GM19372 (cell line): ENCODE results near the gene PLPP1.
"Not testable (repeated sequence)": the region's sequence is repeated elsewhere in the genome, so short reads cannot be mapped to it uniquely, and the experiment has no call there.

Source experiments
- ATAC-seq: cut with Tn5 transposase; IDR thresholded peaks from one replicate; pipeline ENCODE4 v1.9.1; 2021; ENCODE audit warnings: mild to moderate bottlenecking, low read depth, moderate library complexity; ENCODE audit not compliant: unreplicated experiment

Gene PLPP1

DNA sequence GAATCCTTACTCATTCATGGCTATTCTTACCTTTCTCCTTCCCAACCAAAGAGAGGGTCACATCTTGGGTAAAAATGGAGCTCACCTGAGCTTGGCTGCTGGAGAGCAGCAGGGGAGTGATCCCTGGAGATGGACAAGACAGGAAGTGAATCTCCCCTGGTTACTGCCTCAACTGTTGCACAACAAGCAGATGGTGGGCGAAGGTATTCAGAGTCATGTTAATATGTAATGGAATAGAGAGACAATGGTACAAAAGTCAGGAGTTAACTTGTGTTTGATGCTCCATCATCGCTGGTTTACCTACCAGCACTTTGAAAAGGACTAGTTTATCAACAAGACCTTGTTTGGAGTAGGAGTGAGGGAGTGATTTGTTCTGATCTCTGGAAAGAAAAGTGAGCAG, 13.0 kb upstream of the PLPP1 start:
- ATAC-seq = no peak

- ATAC-seq = no peak
Observed at GRCh38 chr5:55546947-55547346, 12.2 kb upstream of the PLPP1 start.

DNA sequence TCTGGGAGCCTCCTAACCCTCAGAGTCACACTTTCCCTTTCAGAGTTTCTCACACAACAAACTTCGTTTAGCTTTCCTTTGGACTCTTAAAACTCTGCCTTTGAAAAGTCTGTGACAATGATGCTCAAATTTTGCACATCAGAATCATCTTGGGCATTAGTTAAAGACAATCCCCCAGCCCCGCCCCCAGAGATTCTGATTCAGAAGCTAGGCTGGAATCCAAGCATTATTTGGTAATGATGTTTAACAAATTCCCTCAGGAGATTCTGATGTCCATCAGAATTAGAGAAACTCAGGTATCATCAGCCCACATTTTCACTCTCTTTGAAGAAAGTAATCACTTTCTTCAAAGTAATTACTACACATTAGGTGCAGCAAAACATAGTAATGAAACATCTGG, 9.6 kb upstream of the PLPP1 start:
- ATAC-seq = no peak

- ATAC-seq = no peak
Observed at GRCh38 chr5:55541056-55541635, 6.4 kb upstream of the PLPP1 start.

GRCh38 chr5:55540525-55540924, 5.8 kb upstream of the PLPP1 start:
- no peak for ATAC-seq

- ATAC-seq = no peak
Observed at GRCh38 chr5:55540024-55540423, 5.3 kb upstream of the PLPP1 start.

DNA sequence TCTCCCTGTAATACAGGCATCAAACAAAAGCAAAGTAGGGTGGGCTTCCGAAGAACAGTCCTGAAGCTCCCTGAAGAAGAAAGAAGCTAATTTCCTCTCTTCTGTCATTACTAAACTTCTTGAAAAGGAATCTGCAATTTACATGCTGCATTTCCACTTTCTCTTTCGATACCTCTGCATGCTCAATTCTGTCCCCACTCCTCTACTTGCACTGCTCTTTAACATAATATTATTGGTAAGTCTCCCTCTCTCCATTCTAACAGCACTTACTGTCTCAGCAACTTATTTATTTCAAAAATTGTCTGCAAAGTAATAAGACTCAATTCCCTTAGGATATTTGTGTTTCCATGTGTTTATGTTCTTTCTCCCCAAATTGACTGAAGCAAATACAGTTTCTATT, 3.9 kb upstream of the PLPP1 start:
- ATAC-seq = no peak

DNA sequence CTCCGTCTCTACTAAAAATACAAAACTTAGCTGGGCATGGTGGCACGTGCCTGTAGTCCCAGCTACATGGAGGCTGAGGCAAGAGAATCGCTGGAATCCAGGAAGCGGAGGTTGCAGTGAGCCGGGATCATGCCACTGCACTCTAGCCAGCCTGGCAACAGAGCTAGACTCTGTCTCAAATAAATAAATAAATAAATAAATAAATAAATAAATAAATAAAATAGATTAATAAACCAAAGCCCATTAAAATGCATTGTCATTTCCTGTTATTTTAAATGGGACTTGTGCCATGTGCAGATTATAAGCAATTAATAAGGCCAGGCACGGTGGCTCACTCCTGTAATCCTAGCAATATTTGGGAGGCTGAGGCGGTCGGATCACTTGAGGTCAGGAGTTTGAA, 2.6 kb upstream of the PLPP1 start:
- not testable (repeated sequence) for ATAC-seq

DNA sequence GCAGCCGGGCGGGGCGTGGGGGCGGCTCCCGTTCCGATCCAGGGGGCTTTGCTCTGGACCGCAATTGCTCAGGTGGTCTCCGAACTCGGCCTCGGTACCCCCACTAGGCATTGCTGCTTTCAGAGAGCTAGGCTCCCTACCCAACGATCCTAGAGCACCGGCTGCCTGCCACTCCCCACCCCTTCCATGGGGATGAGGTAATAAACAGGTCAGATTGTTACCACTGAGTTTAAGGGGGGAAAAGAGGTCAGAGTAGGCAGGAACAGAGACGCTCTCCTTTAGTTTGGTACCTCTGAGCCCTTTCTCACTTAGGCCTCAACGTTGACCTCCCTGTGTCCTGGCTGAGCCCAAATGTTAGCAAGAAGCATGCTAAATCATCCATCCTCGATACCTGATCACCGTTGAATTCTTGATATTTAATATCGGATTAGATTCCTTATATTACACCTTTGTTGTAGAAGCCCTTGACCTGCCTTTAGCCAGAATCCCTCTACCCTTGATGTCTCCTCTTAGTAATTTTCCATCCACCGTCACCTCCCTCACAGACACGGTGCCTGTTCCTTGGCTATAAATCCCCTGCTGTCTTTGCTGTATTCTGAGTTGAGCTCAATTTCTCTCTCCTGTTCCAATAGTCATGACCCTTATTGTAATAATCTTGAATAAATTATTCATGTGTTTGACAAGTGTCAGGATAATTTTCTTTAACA, 588 bp upstream of the PLPP1 start:
- ATAC-seq = peak; percentile 3

DNA sequence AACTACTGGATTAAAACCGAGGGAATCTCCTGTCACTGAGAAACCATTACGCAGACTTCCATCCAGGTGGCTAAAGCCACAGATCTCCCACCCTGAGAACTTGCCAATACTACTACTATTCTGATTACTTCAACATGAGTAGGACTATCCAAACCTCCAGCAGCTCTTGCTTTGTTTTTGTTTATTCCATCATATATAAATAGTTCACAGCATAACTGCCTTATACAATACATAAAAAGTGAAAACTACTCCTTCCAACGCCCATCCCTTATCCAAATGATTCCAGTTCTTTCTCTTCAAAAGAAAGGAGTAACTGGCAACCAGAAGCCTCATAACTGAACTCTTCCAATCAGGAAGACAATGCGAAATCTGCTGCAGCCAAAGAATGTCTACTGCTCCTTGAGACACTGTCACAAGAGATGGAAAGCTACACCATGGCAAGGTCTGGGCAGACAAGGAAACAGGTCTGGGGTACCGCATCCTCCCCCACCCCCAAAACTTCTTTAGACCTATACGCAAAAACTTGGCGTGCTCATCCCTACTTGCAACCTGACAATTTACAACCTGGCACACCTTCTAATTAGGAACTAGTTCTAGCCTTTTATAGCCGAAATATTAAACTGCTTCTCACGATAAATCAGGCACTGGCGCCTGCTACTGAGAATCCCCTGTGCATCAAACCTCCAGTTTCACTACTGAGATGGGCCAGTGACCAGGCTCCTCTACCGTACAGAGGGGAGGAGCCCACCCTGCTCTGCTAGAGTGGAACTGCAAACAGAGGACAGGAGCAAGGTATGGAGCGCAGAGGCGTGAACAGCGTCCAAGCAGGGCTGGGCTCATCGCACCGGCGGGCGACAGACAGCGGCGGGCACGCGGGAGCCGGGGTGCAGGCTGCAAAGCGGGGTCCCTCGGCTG, 986 bp downstream of the PLPP1 start:
- ATAC-seq = peak; percentile 40

GRCh38 chr5:55530669-55531068, 4.1 kb downstream of the PLPP1 start:
- ATAC-seq = no peak

- no peak for ATAC-seq
Observed at GRCh38 chr5:55524816-55525215, 9.9 kb downstream of the PLPP1 start.

- no peak for ATAC-seq
Observed at GRCh38 chr5:55523293-55523692, 11.5 kb downstream of the PLPP1 start.

GRCh38 chr5:55521881-55522280, 12.9 kb downstream of the PLPP1 start:
- ATAC-seq = no peak

DNA sequence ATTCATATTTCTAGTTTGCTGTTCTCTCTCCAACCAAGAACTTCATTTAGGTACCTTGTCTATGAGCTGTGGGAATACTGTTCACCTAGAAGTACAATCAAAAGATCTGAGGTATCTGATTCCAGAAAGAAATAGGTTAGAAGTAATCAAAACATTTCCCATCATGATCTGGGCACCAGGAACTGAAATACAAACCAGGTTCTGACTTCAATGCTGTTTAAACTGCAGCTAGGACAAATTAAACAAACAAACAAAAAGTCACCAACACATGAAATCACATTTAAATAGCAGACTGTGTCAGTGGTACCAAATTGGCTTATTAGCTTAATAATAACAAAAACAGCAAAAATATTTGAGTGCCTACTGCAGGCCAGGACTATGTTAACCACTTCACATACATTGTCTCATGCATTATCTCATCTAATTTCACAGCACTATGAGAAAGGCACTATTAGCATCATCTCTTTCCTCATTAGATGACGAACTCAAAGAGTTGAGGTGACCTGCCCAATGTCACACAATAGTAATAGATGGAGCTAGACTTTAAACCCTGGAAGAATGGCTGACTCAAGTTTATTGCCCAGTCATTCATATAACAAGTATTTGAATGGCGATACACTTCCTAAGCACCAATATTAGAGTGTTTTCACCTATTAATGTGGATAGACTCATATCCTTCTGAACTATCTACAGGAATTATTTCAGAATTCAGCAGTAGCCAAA, 14.5 kb downstream of the PLPP1 start:
- ATAC-seq = no peak

GRCh38 chr5:55518831-55519390, 15.9 kb downstream of the PLPP1 start:
- ATAC-seq = no peak

GRCh38 chr5:55517804-55518203, 17.0 kb downstream of the PLPP1 start:
- no peak for ATAC-seq

- ATAC-seq = no peak
Observed at GRCh38 chr5:55511010-55511409, 23.8 kb downstream of the PLPP1 start.

GRCh38 chr5:55510523-55510880, 24.3 kb downstream of the PLPP1 start:
- no peak for ATAC-seq

DNA sequence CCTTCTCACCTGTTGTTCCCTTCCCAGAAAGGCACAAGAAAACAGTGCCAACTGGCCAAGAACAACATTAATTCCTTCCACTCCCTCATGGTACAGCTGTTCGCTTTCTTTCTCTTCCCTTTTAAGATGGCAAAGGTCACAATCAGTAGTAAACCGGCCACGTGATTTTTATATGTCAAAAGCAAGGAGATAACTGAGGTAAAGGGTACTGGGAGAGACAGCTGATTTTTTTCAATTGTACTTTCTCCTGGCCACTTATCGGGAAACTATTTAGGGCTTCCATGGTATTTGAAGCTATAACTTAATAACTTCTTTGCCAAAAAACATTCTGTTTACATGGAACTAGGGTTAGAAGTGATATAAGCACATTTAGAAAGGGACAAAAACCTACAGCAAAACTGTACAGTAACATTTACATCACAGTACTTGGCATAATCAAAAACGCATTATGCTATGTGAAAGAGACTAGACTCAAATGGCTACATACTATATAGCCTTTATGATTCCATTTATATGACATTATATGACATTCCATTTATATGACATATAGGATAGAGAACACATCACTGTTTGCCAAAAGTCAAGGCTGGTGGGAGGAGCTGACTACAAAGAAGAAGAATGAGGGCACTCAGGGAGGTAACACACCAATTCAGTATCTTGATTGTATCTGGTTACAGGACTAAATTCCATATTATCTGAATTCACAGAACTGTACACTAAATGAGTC, 24.8 kb downstream of the PLPP1 start:
- no peak for ATAC-seq
